GM18909 (cell line): ENCODE results near the gene PDE4D.
A peak's percentile ranks its signal among the peaks of the same experiment; 100 is the strongest.
"Not testable (repeated sequence)": the region's sequence is repeated elsewhere in the genome, so short reads cannot be mapped to it uniquely, and the experiment has no call there.

Experiments
- ATAC-seq: cut with Tn5 transposase; IDR thresholded peaks from one replicate; pipeline ENCODE4 v1.9.1; 2021; ENCODE audit warnings: mild to moderate bottlenecking; ENCODE audit not compliant: unreplicated experiment, poor library complexity

The PDE4D gene

GRCh38 chr5:59496524-59497134 lies 396.9 kb downstream of the PDE4D start:
- ATAC-seq, result peak; percentile 45

- no peak for ATAC-seq
Measured at GRCh38 chr5:59491945-59492344, 401.6 kb downstream of the PDE4D start.

GRCh38 chr5:59489551-59489950 lies 404.0 kb downstream of the PDE4D start:
- no peak for ATAC-seq

- no peak for ATAC-seq
Measured at GRCh38 chr5:59487772-59488729, 405.5 kb downstream of the PDE4D start.

- no peak for ATAC-seq
Measured at GRCh38 chr5:59487068-59487686, 406.3 kb downstream of the PDE4D start.

GRCh38 chr5:59486508-59486907 lies 407.0 kb downstream of the PDE4D start:
- no peak for ATAC-seq

GRCh38 chr5:59485629-59486439 lies 407.7 kb downstream of the PDE4D start:
- ATAC-seq, result peak; percentile 56

- no peak for ATAC-seq
Measured at GRCh38 chr5:59485107-59485506, 408.4 kb downstream of the PDE4D start.

GRCh38 chr5:59484618-59485017 lies 408.9 kb downstream of the PDE4D start:
- no peak for ATAC-seq

GRCh38 chr5:59483971-59484472 lies 409.5 kb downstream of the PDE4D start:
- ATAC-seq, result no peak

GRCh38 chr5:59479086-59479485 lies 414.4 kb downstream of the PDE4D start:
- no peak for ATAC-seq

GRCh38 chr5:59474324-59474723 lies 419.2 kb downstream of the PDE4D start:
- no peak for ATAC-seq

GRCh38 chr5:59473611-59474010 lies 419.9 kb downstream of the PDE4D start:
- ATAC-seq, result no peak

- no peak for ATAC-seq
Measured at GRCh38 chr5:59471463-59471862, 422.1 kb downstream of the PDE4D start.

- ATAC-seq, result no peak
Measured at GRCh38 chr5:59467969-59468368, 425.6 kb downstream of the PDE4D start.

GRCh38 chr5:59466271-59466670 lies 427.3 kb downstream of the PDE4D start:
- ATAC-seq, result no peak

- ATAC-seq, result no peak
Measured at GRCh38 chr5:59464969-59465368, 428.6 kb downstream of the PDE4D start.

- not testable (repeated sequence) for ATAC-seq
Measured at GRCh38 chr5:59463618-59464166, 429.8 kb downstream of the PDE4D start.

- no peak for ATAC-seq
Measured at GRCh38 chr5:59462956-59463355, 430.6 kb downstream of the PDE4D start.
